ENCODE results near the gene VPS9D1. TPM values are rescaled to one million over a fixed set of nuclear protein-coding genes. Genes with fewer than 3 reads are reported as not detected.
A peak's percentile ranks its signal among the peaks of the same experiment; 100 is the strongest.

VPS9D1 gene
- total and polyA plus RNA-seq, 10 of the 15 experiments (the other 5 are each of a cell fraction or from before 2014, with no cell fraction given) = 0.65 to 4.2 (median 1.1) TPM

GRCh38 chr16:89737341-89738071, 16.8 kb upstream of the VPS9D1 start:
- Histone ChIP-seq H3K27ac (ENCODE audit: control insufficient read depth, insufficient read depth) (no peak overlapping the region), H3K79me2 (ENCODE audit: control insufficient read depth, insufficient read depth, low read length) (no peaks in the 10 kb centered on the region), H3K27me3 (replicated peaks in 1 of 2; ENCODE audit: control insufficient read depth in 2 of 2, insufficient read depth in 2 of 2, low read length in 1 of 2) (no peaks in the 10 kb centered on the region), H3K4me2 (ENCODE audit: control insufficient read depth, insufficient read depth) (no peak overlapping the region), H4K20me1 (ENCODE audit: control insufficient read depth, insufficient read depth) (no peaks in the 10 kb centered on the region), H3K36me3 (ENCODE audit: control insufficient read depth in 2 of 2, insufficient read depth in 2 of 2, low read length in 1 of 2) (peaks cover 40% of the 10 kb centered on the region in 2 experiments), H2AFZ (ENCODE audit: control insufficient read depth, low read depth, low read length) (no peak overlapping the region), H3K4me1 (ENCODE audit: control insufficient read depth, insufficient read depth, low read length) (peaks cover 3% of the 10 kb centered on the region; the same call in 1 of the 2 replicates), H3K9ac (ENCODE audit: control insufficient read depth, insufficient read depth, low read length) (no peak overlapping the region), H3K9me3 (replicated peaks; ENCODE audit: control insufficient read depth, insufficient read depth, low read length) (no peaks in the 10 kb centered on the region; the same call in 2 of the 3 replicates), H3K4me3 (no peak overlapping the region)
- no TSS peak for BruUV-seq (replicated peaks)
- FAIRE-seq (no peak), ATAC-seq (peak; percentile 9; the same call in 2 of the 3 replicates), DNase-seq (ENCODE audit: low read depth, low spot score) (no peak)
- ChIA-PET POLR2A (interaction anchor here (0.5 to 0.6 kb wide), 2 partner anchors 135 to 476 kb away, joined by 3 to 4 read pairs; no protein-coding TSS in a partner anchor), RAD21 (ENCODE audit: unreplicated experiment) (no interaction called here), SMC1A (ENCODE audit: uncharacterized antibody, unreplicated experiment) (no interaction called here), CTCF (interaction anchor here (1.4 kb wide), 1 partner anchor 122 kb away, joined by 3 read pairs; no protein-coding TSS in a partner anchor)
- TF ChIP-seq CREM (IDR thresholded peaks at IDR 0.05; ENCODE audit: low read depth) (no peak), SIN3A (IDR thresholded peaks at IDR 0.05; ENCODE audit: low read depth, low read length) (no peak), E2F4 (IDR thresholded peaks at IDR 0.05; ENCODE audit: low read depth, low read length) (no peak), TAF1 (IDR thresholded peaks at IDR 0.05; ENCODE audit: borderline replicate concordance, low read depth, low read length) (no peak), RUNX3 (IDR thresholded peaks at IDR 0.05; ENCODE audit: low read length) (peak; percentile 78)
- in situ Hi-C loops (cut with MboI) = no loop called here
- 83% methylated on average over 20 of the region's 20 CpGs for WGBS (ENCODE audit: insufficient coverage, insufficient replicate concordance, low lambda C conversion rate, missing lambda C conversion rate)
- intact Hi-C loops (cut with micrococcal nuclease; ENCODE audit: unreplicated experiment) = no loop called here

- Histone ChIP-seq H3K9me3 (replicated peaks; ENCODE audit: control insufficient read depth, insufficient read depth, low read length) (no peaks in the 10 kb centered on the region; the same call in 2 of the 3 replicates), H4K20me1 (ENCODE audit: control insufficient read depth, insufficient read depth) (no peaks in the 10 kb centered on the region), H2AFZ (ENCODE audit: control insufficient read depth, low read depth, low read length) (no peak overlapping the region), H3K9ac (ENCODE audit: control insufficient read depth, insufficient read depth, low read length) (no peak overlapping the region), H3K4me2 (ENCODE audit: control insufficient read depth, insufficient read depth) (no peak overlapping the region), H3K4me1 (ENCODE audit: control insufficient read depth, insufficient read depth, low read length) (peaks cover 3% of the 10 kb centered on the region; the same call in 1 of the 2 replicates), H3K4me3 (no peak overlapping the region), H3K79me2 (ENCODE audit: control insufficient read depth, insufficient read depth, low read length) (no peaks in the 10 kb centered on the region), H3K27me3 (replicated peaks in 1 of 2; ENCODE audit: control insufficient read depth in 2 of 2, insufficient read depth in 2 of 2, low read length in 1 of 2) (no peaks in the 10 kb centered on the region), H3K36me3 (ENCODE audit: control insufficient read depth in 2 of 2, insufficient read depth in 2 of 2, low read length in 1 of 2) (peaks cover 36 to 40% of the 10 kb centered on the region in 2 experiments), H3K27ac (ENCODE audit: control insufficient read depth, insufficient read depth) (no peak overlapping the region)
- in situ Hi-C loops (cut with MboI) = no loop called here
- DNase-seq (ENCODE audit: low read depth, low spot score) = no peak
- ChIA-PET SMC1A (ENCODE audit: uncharacterized antibody, unreplicated experiment) (no interaction called here), POLR2A (interaction anchor here (0.6 kb wide), 1 partner anchor 136 kb away, joined by 4 read pairs; no protein-coding TSS in a partner anchor), CTCF (interaction anchor here (0.7 to 0.8 kb wide), 2 partner anchors 36 to 66 kb away, joined by 3 read pairs; no protein-coding TSS in a partner anchor), RAD21 (ENCODE audit: unreplicated experiment) (no interaction called here)
- FAIRE-seq = no peak
- no TSS peak for BruUV-seq (replicated peaks)
- no peak for ATAC-seq
- intact Hi-C loops (cut with micrococcal nuclease; ENCODE audit: unreplicated experiment) = no loop called here
- WGBS (ENCODE audit: insufficient coverage, insufficient replicate concordance, low lambda C conversion rate, missing lambda C conversion rate) = 89% methylated on average over 3 of the region's 3 CpGs
- TF ChIP-seq MEF2A (IDR thresholded peaks at IDR 0.05; ENCODE audit: insufficient read depth, low read depth, low read length) (no peak), BCL3 (IDR thresholded peaks at IDR 0.05; ENCODE audit: borderline replicate concordance, insufficient read depth, low read depth, low read length, poor library complexity, severe bottlenecking) (no peak), FOXM1 (IDR thresholded peaks at IDR 0.05; ENCODE audit: low read depth, low read length) (no peak), ATF3 (IDR thresholded peaks at IDR 0.05; ENCODE audit: borderline replicate concordance, extremely low read depth, low read depth, low read length) (no peak), RBBP5 (conservative IDR thresholded peaks at IDR 0.05) (no peak), MTA2 (IDR thresholded peaks at IDR 0.05; ENCODE audit: low read depth) (no peak), IKZF2 (IDR thresholded peaks at IDR 0.05) (no peak), BCL11A (IDR thresholded peaks at IDR 0.05; ENCODE audit: low read depth, low read length) (no peak), NFXL1 (IDR thresholded peaks at IDR 0.05; ENCODE audit: borderline replicate concordance) (no peak)
Measured at GRCh38 chr16:89736554-89736953, 15.9 kb upstream of the VPS9D1 start.

All from GM12878 (cell line).